SK-N-SH (cell line): ENCODE measurements around the gene CCDC141. TPM values are rescaled to one million over a fixed set of nuclear protein-coding genes. Genes with fewer than 3 reads are reported as not detected.

Experiments
- CTCF ChIA-PET: fragments of 300-600, 350-600 bp; formaldehyde crosslinking; extraction: SDS; loops from one replicate; lab custom pipeline; 2021; lab: Yijun Ruan, JAX
- POLR2A ChIA-PET: fragments of 350-600 bp; sonication (Branson Sonifier 250); formaldehyde crosslinking; extraction: SDS; loops from one replicate; lab custom pipeline; 2020; ENCODE audit warnings: antibody characterized with exemption, inconsistent platforms; lab: Yijun Ruan, JAX
- DNase-seq: peaks from one replicate; pipeline ENCODE4 v3.0.0; 2012
- H2AFZ ChIP-seq: fragments of 200-600 bp; sonication (generic); 2 replicates; pipeline ENCODE4 v1.8.1; 2016; ENCODE audit warnings: antibody characterized with exemption, mild to moderate bottlenecking, low read depth
- H3F3A ChIP-seq: fragments of 200-600 bp; sonication (generic); replicated peaks from 2 replicates; pipeline ENCODE3; 2016; ENCODE audit warnings: antibody characterized with exemption, mild to moderate bottlenecking; ENCODE audit not compliant: insufficient read depth
- H3K27ac ChIP-seq, 2 experiments: fragments of 200-500 bp in 1 of 2; fragments of 200-600 bp in 1 of 2; sonication (Bioruptor generic) in 1 of 2; sonication (generic), shearing (Covaris generic) in 1 of 2; 2 replicates each; pipeline versions ENCODE4 v1.5.1 to v1.6.1; 2014 to 2016; ENCODE audit warnings: low read depth in 2 of 2, inconsistent platforms in 1 of 2, low read length in 1 of 2, mild to moderate bottlenecking in 1 of 2, mixed read lengths in 1 of 2
- H3K27me3 ChIP-seq: fragments of 200-600 bp; sonication (generic), shearing (Covaris generic); 2 replicates; pipeline ENCODE4 v1.6.1; 2016; ENCODE audit warnings: mixed run types; ENCODE audit not compliant: insufficient read depth
- H3K36me3 ChIP-seq, 2 experiments: fragments of 200-500 bp in 1 of 2; fragments of 200-600 bp in 1 of 2; sonication (Bioruptor generic) in 1 of 2; sonication (generic) in 1 of 2; replicated peaks in 1 of 2; 2 replicates each; pipeline versions ENCODE3 to v1.5.1; 2014 to 2016; ENCODE audit warnings: low read length in 1 of 2, mild to moderate bottlenecking in 1 of 2; ENCODE audit not compliant: insufficient read depth in 2 of 2, control insufficient read depth in 1 of 2
- H3K4me1 ChIP-seq, 2 experiments: fragments of 200-500 bp in 1 of 2; fragments of 200-600 bp in 1 of 2; sonication (Bioruptor generic) in 1 of 2; sonication (generic), shearing (Covaris generic) in 1 of 2; 2 replicates each; pipeline versions ENCODE4 v1.5.1 to v1.6.1; 2014 to 2016; ENCODE audit warnings: low read depth in 1 of 2, low read length in 1 of 2, mixed run types in 1 of 2; ENCODE audit not compliant: insufficient read depth in 2 of 2, control insufficient read depth in 1 of 2
- H3K4me2 ChIP-seq: fragments of 200-600 bp; sonication (generic), shearing (Covaris generic); 2 replicates; pipeline ENCODE4 v1.6.1; 2017; ENCODE audit warnings: mixed run types
- H3K4me3 ChIP-seq, 2 experiments: fragments of 200-500 bp in 1 of 2; fragments of 200-600 bp in 1 of 2; sonication (Bioruptor generic) in 1 of 2; sonication (generic), shearing (Covaris generic) in 1 of 2; 2 replicates each; pipeline versions ENCODE4 v1.5.1 to v1.8.1; 2014 to 2016; ENCODE audit warnings: low read depth in 2 of 2, inconsistent platforms in 1 of 2, low read length in 1 of 2, mild to moderate bottlenecking in 1 of 2, mixed read lengths in 1 of 2, moderate library complexity in 1 of 2
- H3K79me2 ChIP-seq: fragments of 200-600 bp; sonication (generic); 2 replicates; pipeline ENCODE4 v1.8.1; 2017; ENCODE audit warnings: mild to moderate bottlenecking; ENCODE audit not compliant: insufficient read depth
- H3K9ac ChIP-seq: fragments of 200-600 bp; sonication (generic); 2 replicates; pipeline ENCODE4 v1.6.1; 2017; ENCODE audit warnings: mixed run types
- H3K9me2 ChIP-seq: fragments of 200-600 bp; sonication (generic); 2 replicates; pipeline ENCODE4 v1.6.1; 2017; ENCODE audit warnings: mixed run types
- H3K9me3 ChIP-seq: fragments of 200-600 bp; sonication (generic); 2 replicates; pipeline ENCODE4 v1.6.1; 2017; ENCODE audit warnings: mixed run types, mild to moderate bottlenecking, moderate library complexity
- H4K20me1 ChIP-seq: fragments of 200-600 bp; sonication (generic); 2 replicates; pipeline ENCODE4 v1.6.1; 2017; ENCODE audit warnings: mild to moderate bottlenecking, mixed run types; ENCODE audit not compliant: insufficient read depth
- ELF1 ChIP-seq: IDR thresholded peaks from 2 replicates; pipeline ENCODE4 v1.4.0; 2012
- EZH2phosphoT487 ChIP-seq: fragments of 200-600 bp; sonication (generic); IDR thresholded peaks from 2 replicates; pipeline ENCODE4 v1.6.1; 2017; ENCODE audit warnings: low read depth, mixed run types, mild to moderate bottlenecking, antibody characterized with exemption, moderate library complexity, borderline replicate concordance
- FOXM1 ChIP-seq: IDR thresholded peaks from 2 replicates; pipeline ENCODE4 v1.4.0; 2012; ENCODE audit warnings: low read depth, mild to moderate bottlenecking
- IRF3 ChIP-seq: fragments of 150-350 bp; IDR thresholded peaks from 2 replicates; pipeline ENCODE4 v1.6.1; 2016; ENCODE audit warnings: mild to moderate bottlenecking, low read depth, low read length
- JUND ChIP-seq: IDR thresholded peaks from 2 replicates; pipeline ENCODE4 v1.4.0; 2012
- MAX ChIP-seq: IDR thresholded peaks from 2 replicates; pipeline ENCODE4 v1.4.0; 2012; ENCODE audit warnings: low read depth
- MEF2A ChIP-seq: IDR thresholded peaks from 2 replicates; pipeline ENCODE4 v1.4.0; 2012; ENCODE audit warnings: low read depth, borderline replicate concordance
- MXI1 ChIP-seq: IDR thresholded peaks from 2 replicates; pipeline ENCODE4 v1.6.1; 2012; ENCODE audit warnings: mild to moderate bottlenecking, low read depth, low read length, improper control_type of control experiment
- NRF1 ChIP-seq: IDR thresholded peaks from 2 replicates; pipeline ENCODE4 v1.6.1; 2012; ENCODE audit warnings: low read depth, mild to moderate bottlenecking, low read length
- REST ChIP-seq: IDR thresholded peaks from 2 replicates; pipeline ENCODE4 v1.6.1; 2012; ENCODE audit warnings: mild to moderate bottlenecking, low read depth, low read length, moderate library complexity
- SIN3A ChIP-seq: IDR thresholded peaks from 2 replicates; pipeline ENCODE4 v1.6.1; 2012; ENCODE audit warnings: low read depth, mild to moderate bottlenecking, low read length, moderate library complexity, borderline replicate concordance
- TAF1 ChIP-seq: IDR thresholded peaks from 2 replicates; pipeline ENCODE4 v1.6.1; 2012; ENCODE audit warnings: low read depth, mild to moderate bottlenecking, low read length, moderate library complexity, borderline replicate concordance
- USF1 ChIP-seq: IDR thresholded peaks from 2 replicates; pipeline ENCODE4 v1.4.0; 2012; ENCODE audit warnings: low read depth, borderline replicate concordance
- YY1 ChIP-seq: IDR thresholded peaks from 2 replicates; pipeline ENCODE4 v1.4.0; 2012; ENCODE audit warnings: low read depth, mild to moderate bottlenecking
- WGBS: methylation state at CpG from one replicate; pipeline ENCODE4 v1.1.6; 2017; ENCODE audit warnings: low lambda C conversion rate; 5-methylcytosine and 5-hydroxymethylcytosine counted together
- polyA plus RNA-seq, 3 experiments: library from polyadenylated mRNA; depleted of rRNA; stranded (reverse); fragments of >200 nt; gene quantifications; 2 replicates each; pipeline ENCODE4 v1.2.3, GENCODE V29; 2012

CCDC141 gene
- polyA plus RNA-seq, 1 of the 3 experiments (the other 2 are of a cell fraction) = 0.02 TPM

- TF ChIP-seq IRF3 (no peak), EZH2phosphoT487 (no peak), JUND (no peak), SIN3A (no peak), YY1 (no peak), ELF1 (no peak)
These were observed 135.6 kb downstream of the CCDC141 start (continued) for GRCh38 chr2:178914259-178914849.

GRCh38 chr2:178913049-178913441 lies 136.9 kb downstream of the CCDC141 start:
- H3K27ac ChIP-seq = no peak overlapping the region
- 92% methylated on average over 1 of the region's 1 CpG for WGBS
- peak overlapping the region; percentile 60 for H2AFZ ChIP-seq
- no peaks in the 10 kb centered on the region for H3K27me3 ChIP-seq
- H4K20me1 ChIP-seq = no peaks in the 10 kb centered on the region
- ChIA-PET CTCF (interaction anchor here (0.7 to 9.4 kb wide), 15 partner anchors 14 to 151 kb away, joined by 3 to 96 read pairs (median 3); no protein-coding TSS in a partner anchor), POLR2A (no interaction called here)
- no peaks in the 10 kb centered on the region for H3K36me3 ChIP-seq
- peaks cover 0 to 6% of the 10 kb centered on the region in 2 experiments; a peak in 2 of 4 replicates for H3K4me1 ChIP-seq
- H3K4me3 ChIP-seq = no peak overlapping the region
- H3F3A ChIP-seq = no peaks in the 10 kb centered on the region
- H3K9me2 ChIP-seq = no peaks in the 10 kb centered on the region
- no peak overlapping the region for H3K9ac ChIP-seq
- no peak for DNase-seq
- H3K9me3 ChIP-seq = no peaks in the 10 kb centered on the region
- no peak for TF ChIP-seq TAF1
- no peak for TF ChIP-seq USF1
- no peak for TF ChIP-seq MAX
- no peak for TF ChIP-seq YY1
- TF ChIP-seq MXI1 = no peak
- TF ChIP-seq FOXM1 = no peak
- no peak for TF ChIP-seq NRF1
- TF ChIP-seq REST = no peak
- TF ChIP-seq MEF2A = no peak
- H3K79me2 ChIP-seq = no peaks in the 10 kb centered on the region
- no peak overlapping the region; the same call in 1 of the 2 replicates for H3K4me2 ChIP-seq
